DMS 273 (cell line): ENCODE measurements around the gene PSMF1.
A peak's percentile ranks its signal among the peaks of the same experiment; 100 is the strongest.

Source experiments
- DNase-seq: peaks from one replicate; lab custom pipeline; 2025; ENCODE audit not compliant: unreplicated experiment; lab: John Stamatoyannopoulos, UW

Gene PSMF1

GRCh38 chr20:1163105-1163504, 44.7 kb downstream of the PSMF1 start:
- no peak for DNase-seq

- no peak for DNase-seq
Measured at GRCh38 chr20:1163653-1164052, 45.3 kb downstream of the PSMF1 start.

GRCh38 chr20:1164871-1165270, 46.5 kb downstream of the PSMF1 start:
- no peak for DNase-seq

GRCh38 chr20:1165521-1165920, 47.1 kb downstream of the PSMF1 start:
- DNase-seq: no peak

GRCh38 chr20:1165941-1166340, 47.5 kb downstream of the PSMF1 start:
- no peak for DNase-seq

GRCh38 chr20:1166948-1167720, 48.7 kb downstream of the PSMF1 start:
- no peak for DNase-seq

GRCh38 chr20:1169224-1169623, 50.8 kb downstream of the PSMF1 start:
- DNase-seq: no peak

GRCh38 chr20:1171461-1172093, 53.2 kb downstream of the PSMF1 start:
- DNase-seq: peak; percentile 24

GRCh38 chr20:1173698-1174097, 55.3 kb downstream of the PSMF1 start:
- no peak for DNase-seq

- no peak for DNase-seq
Measured at GRCh38 chr20:1174787-1175186, 56.4 kb downstream of the PSMF1 start.

GRCh38 chr20:1177680-1178079, 59.3 kb downstream of the PSMF1 start:
- peak; percentile 36 for DNase-seq

GRCh38 chr20:1178103-1178502, 59.7 kb downstream of the PSMF1 start:
- DNase-seq: no peak

- DNase-seq: no peak
Measured at GRCh38 chr20:1178623-1179022, 60.2 kb downstream of the PSMF1 start.

GRCh38 chr20:1180949-1181348, 62.5 kb downstream of the PSMF1 start:
- no peak for DNase-seq

- no peak for DNase-seq
Measured at GRCh38 chr20:1182106-1182505, 63.7 kb downstream of the PSMF1 start.

- DNase-seq: no peak
Measured at GRCh38 chr20:1183153-1183552, 64.8 kb downstream of the PSMF1 start.

GRCh38 chr20:1184260-1184637, 65.8 kb downstream of the PSMF1 start:
- no peak for DNase-seq

GRCh38 chr20:1184638-1185315, 66.4 kb downstream of the PSMF1 start, which contains the start of gene TMEM74B:
Gene TMEM74B, minus strand, starts transcription at chr20:1184981. Its CDS starts 1,180 bp downstream, at chr20:1183801.
- DNase-seq: peak; percentile 44

- DNase-seq: peak; percentile 50
Measured at GRCh38 chr20:1185316-1185741, 66.9 kb downstream of the PSMF1 start.

- peak; percentile 81 for DNase-seq
Measured at GRCh38 chr20:1185790-1186334, 67.5 kb downstream of the PSMF1 start.

GRCh38 chr20:1186367-1186991, 68.1 kb downstream of the PSMF1 start:
- no peak for DNase-seq
